Upper lobe of right lung (tissue), 1 donor: ENCODE measurements around the gene ABCC8. TPM values are rescaled to one million over a fixed set of nuclear protein-coding genes. Genes with fewer than 3 reads are reported as not detected.

Experiments
- ATAC-seq: fragments of 200-7000 bp; cut with Tn5 transposase; one replicate; pipeline ENCODE4 v1.9.1; 2020; ENCODE audit warnings: mild to moderate bottlenecking, moderate library complexity
- DNase-seq: peaks from one replicate; pipeline ENCODE4 v3.0.0-alpha.2; 2020
- H3K27ac ChIP-seq: fragments of 200-600 bp; one replicate; pipeline ENCODE4 v1.8.0; 2022
- H3K27me3 ChIP-seq: fragments of 200-600 bp; one replicate; pipeline ENCODE4 v1.8.0; 2022; ENCODE audit warnings: mild to moderate bottlenecking
- H3K36me3 ChIP-seq: fragments of 200-600 bp; one replicate; pipeline ENCODE4 v1.8.0; 2022
- H3K4me1 ChIP-seq: fragments of 200-600 bp; one replicate; pipeline ENCODE4 v1.8.0; 2022
- H3K4me3 ChIP-seq: fragments of 200-600 bp; one replicate; pipeline ENCODE4 v1.8.0; 2022; ENCODE audit warnings: mild to moderate bottlenecking
- H3K9me3 ChIP-seq: fragments of 200-600 bp; one replicate; pipeline ENCODE4 v1.8.0; 2022
- intact Hi-C: fragments of 100-400 bp; cut with DNase I; formaldehyde crosslinking; loops from one replicate; pipeline ENCODE4 v1.11.0; 2022
- total RNA-seq: library from RNA; stranded (reverse); fragmentation: NEBNext Ultra II Directional; extraction: Animal tissue kit (Norgen Biotek cat#: 25700); gene quantifications from one replicate; pipeline ENCODE4 v1.2.1, GENCODE V29; 2021
- TF ChIP-seq, protein P1 (sequence below): fragments of 200-600 bp; IDR thresholded peaks from one replicate; pipeline ENCODE4 v1.8.0; 2022; ENCODE audit warnings: antibody characterized with exemption
- donor health status: DM: no; HTN: yes; CAD: no; lungs with severe emphysema.

The ABCC8 gene
- total RNA-seq, 1 donor from 2014 or later: 4.7 TPM

DNA sequence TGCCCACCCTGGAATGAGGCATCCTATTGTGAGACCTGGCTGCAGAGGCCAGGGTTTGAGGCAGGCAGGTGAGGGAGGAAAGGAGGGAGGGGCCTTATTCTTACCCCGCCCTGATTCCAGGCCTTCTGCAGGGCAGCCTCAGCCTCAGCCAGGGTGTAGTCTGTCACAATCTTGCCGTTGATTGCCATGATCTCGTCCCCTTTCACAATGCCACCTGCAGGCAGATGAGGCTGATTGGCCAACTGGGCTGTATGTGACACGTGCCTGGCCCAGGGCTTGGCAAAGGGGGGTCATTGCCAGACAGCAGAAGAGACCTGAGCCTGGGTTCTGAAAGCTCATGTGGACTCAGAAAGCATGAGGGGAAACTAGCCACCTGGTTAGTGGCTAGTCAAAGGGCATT is 21.4 kb upstream of the ABCC8 start:
- no peaks in the 10 kb centered on the region for H3K36me3 ChIP-seq
- TF ChIP-seq, protein P1, sequence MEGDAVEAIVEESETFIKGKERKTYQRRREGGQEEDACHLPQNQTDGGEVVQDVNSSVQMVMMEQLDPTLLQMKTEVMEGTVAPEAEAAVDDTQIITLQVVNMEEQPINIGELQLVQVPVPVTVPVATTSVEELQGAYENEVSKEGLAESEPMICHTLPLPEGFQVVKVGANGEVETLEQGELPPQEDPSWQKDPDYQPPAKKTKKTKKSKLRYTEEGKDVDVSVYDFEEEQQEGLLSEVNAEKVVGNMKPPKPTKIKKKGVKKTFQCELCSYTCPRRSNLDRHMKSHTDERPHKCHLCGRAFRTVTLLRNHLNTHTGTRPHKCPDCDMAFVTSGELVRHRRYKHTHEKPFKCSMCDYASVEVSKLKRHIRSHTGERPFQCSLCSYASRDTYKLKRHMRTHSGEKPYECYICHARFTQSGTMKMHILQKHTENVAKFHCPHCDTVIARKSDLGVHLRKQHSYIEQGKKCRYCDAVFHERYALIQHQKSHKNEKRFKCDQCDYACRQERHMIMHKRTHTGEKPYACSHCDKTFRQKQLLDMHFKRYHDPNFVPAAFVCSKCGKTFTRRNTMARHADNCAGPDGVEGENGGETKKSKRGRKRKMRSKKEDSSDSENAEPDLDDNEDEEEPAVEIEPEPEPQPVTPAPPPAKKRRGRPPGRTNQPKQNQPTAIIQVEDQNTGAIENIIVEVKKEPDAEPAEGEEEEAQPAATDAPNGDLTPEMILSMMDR: no peak
- no peak overlapping the region for H3K27ac ChIP-seq
- no peaks in the 10 kb centered on the region for H3K9me3 ChIP-seq
- no peak overlapping the region for H3K4me3 ChIP-seq
- intact Hi-C loops: no loop called here
- H3K27me3 ChIP-seq: no peaks in the 10 kb centered on the region
- H3K4me1 ChIP-seq: no peaks in the 10 kb centered on the region
- peak; percentile 26 for ATAC-seq
- no peak for DNase-seq

DNA sequence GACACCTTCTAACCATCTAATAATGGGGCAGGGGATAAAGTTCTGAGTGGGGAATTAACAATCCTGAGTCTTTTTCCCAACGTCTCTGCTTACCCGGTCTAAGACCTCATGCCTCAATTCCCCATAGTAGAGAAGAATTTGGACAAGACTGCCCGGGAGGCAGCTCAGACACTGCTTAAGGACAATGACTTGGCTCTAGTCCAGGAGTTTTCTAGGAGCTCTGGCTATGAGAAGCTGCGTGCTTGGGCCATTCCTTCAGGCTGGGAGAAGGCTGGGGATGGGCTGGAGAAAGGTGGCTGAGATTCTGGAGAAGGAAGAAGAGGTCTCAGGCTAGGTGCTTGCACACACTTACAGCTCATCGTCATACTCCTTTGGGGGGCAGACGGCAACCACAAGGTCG is 19.8 kb upstream of the ABCC8 start:
- no peaks in the 10 kb centered on the region for H3K4me1 ChIP-seq
- DNase-seq: no peak
- no peaks in the 10 kb centered on the region for H3K36me3 ChIP-seq
- no peak overlapping the region for H3K27ac ChIP-seq
- TF ChIP-seq, protein P1: no peak
- no peaks in the 10 kb centered on the region for H3K27me3 ChIP-seq
- ATAC-seq: no peak
- no peak overlapping the region for H3K4me3 ChIP-seq
- no peaks in the 10 kb centered on the region for H3K9me3 ChIP-seq
- intact Hi-C loops: no loop called here

DNA sequence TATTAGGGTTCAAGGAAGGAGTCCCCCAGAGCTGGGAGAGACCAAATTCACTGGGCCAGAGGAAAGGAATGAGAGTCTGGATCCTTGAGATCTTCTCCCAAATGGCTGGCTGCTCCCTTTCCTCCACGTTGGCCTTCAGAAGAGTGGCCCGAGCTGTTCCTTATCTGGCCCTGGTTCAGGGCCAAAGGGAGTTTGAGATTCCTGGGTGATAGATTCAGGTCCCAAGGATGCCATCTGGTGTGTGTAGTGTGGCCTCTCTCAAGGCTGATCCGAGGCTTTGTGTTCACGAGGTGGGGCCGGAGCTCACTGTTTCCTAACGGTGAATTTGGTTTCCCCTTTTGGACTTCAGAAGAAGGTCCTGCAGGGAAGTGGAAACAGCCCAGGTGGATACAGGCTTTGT is 17.4 kb upstream of the ABCC8 start:
- Histone ChIP-seq H3K9me3 (no peaks in the 10 kb centered on the region), H3K36me3 (no peaks in the 10 kb centered on the region), H3K27ac (no peak overlapping the region), H3K4me3 (no peak overlapping the region), H3K27me3 (no peaks in the 10 kb centered on the region), H3K4me1 (no peaks in the 10 kb centered on the region)
- intact Hi-C loops: no loop called here
- no peak for ATAC-seq
- no peak for DNase-seq
- TF ChIP-seq, protein P1: no peak

DNA sequence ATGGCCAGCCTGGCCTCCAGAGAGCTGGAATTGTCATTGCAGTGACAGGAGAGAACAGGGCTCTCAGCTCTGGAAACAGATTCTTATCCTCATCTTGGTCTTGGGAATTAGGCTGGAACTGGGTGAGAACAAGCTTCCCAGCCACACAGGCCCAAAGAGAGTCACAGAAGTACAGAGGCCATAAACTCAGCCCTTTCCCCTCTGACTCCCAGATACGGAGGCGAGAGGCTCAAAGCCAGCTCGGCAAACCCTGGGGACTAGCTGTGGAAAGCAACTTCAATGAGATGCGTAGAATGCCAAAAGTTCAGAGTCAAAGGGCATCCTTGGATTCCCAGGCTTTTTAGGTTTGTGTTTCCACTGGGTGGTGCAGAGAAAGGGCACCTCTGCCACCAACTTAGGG is 14.3 kb upstream of the ABCC8 start:
- no peaks in the 10 kb centered on the region for H3K27me3 ChIP-seq
- H3K4me3 ChIP-seq: no peak overlapping the region
- H3K4me1 ChIP-seq: no peaks in the 10 kb centered on the region
- H3K9me3 ChIP-seq: no peaks in the 10 kb centered on the region
- ATAC-seq (no peak), DNase-seq (no peak)
- intact Hi-C loops: no loop called here
- TF ChIP-seq, protein P1: no peak
- no peaks in the 10 kb centered on the region for H3K36me3 ChIP-seq
- H3K27ac ChIP-seq: no peak overlapping the region

DNA sequence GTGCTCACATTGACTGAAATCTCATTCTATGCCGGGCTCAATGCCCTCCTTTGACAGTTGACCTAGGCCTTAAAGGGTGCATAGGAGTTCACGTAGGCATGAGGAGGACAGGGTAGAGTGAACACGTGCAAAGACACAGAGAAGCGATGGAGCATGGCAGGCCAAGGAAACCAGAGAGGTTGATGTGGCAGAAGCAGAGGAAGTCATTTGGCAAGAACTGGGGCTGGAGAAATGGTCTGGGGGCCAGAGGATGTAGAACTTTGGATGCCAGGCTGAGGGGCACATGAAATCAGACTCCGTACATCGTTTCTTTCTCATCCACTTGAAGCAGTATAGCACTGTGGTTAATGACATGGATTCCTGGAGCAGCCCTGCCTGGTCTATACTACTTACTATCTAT is 13.6 kb upstream of the ABCC8 start:
- TF ChIP-seq, protein P1: no peak
- DNase-seq (no peak), ATAC-seq (no peak)
- intact Hi-C loops: no loop called here
- Histone ChIP-seq H3K27ac (no peak overlapping the region), H3K27me3 (no peaks in the 10 kb centered on the region), H3K4me1 (no peaks in the 10 kb centered on the region), H3K4me3 (no peak overlapping the region), H3K9me3 (no peaks in the 10 kb centered on the region), H3K36me3 (no peaks in the 10 kb centered on the region)

DNA sequence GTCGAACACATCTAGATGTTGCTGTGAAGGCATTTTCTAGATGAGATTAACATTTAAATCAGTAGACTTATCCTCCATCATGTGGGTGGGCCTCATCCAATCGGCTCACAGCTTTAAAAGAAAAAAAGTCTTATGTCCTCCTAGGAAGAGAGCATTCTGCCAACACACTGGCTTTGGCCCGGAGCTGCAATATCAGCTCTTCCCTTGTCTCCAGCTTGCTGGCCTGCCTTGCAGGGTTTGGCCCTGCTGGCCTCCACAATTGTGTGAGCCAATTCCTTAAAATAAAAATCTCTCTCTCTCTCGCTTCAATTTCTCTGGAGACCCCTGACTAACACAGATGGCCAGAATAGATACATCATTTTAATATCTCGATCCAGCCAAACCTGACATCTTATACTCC is 13.1 kb upstream of the ABCC8 start:
- TF ChIP-seq, protein P1: no peak
- Histone ChIP-seq H3K4me3 (no peak overlapping the region), H3K27me3 (no peaks in the 10 kb centered on the region), H3K27ac (no peak overlapping the region), H3K36me3 (no peaks in the 10 kb centered on the region), H3K4me1 (no peaks in the 10 kb centered on the region), H3K9me3 (no peaks in the 10 kb centered on the region)
- intact Hi-C loops: no loop called here
- ATAC-seq (no peak), DNase-seq (no peak)
